ENCODE data around the gene RBPMS2. TPM values are rescaled to one million over a fixed set of nuclear protein-coding genes. Genes with fewer than 3 reads are reported as not detected.

The RBPMS2 gene
- total and polyA plus RNA-seq, 2 of the 4 experiments (the other 2 are of a cell fraction), result 2.8 TPM; not detected in 1

GRCh38 chr15:64767203-64767602 is 8.2 kb downstream of the RBPMS2 start:
- in situ Hi-C loops (cut with MboI; ENCODE audit: low sequenced_read_pairs), result no loop called here
- Histone ChIP-seq H4K20me1 (ENCODE audit: insufficient read depth, low read length) (no peaks in the 10 kb centered on the region), H2BK5ac (ENCODE audit: low read depth, low read length, poor library complexity, severe bottlenecking) (no peak overlapping the region), H3K9me3 (ENCODE audit: control insufficient read depth, insufficient read depth, low read length) (no peaks in the 10 kb centered on the region), H3K4me1 (ENCODE audit: control insufficient read depth, insufficient read depth, low read length) (no peaks in the 10 kb centered on the region), H3K27me3 (ENCODE audit: control insufficient read depth, insufficient read depth, low read length) (no peaks in the 10 kb centered on the region), H2BK120ac (ENCODE audit: low read depth, low read length) (no peak overlapping the region), H2BK20ac (ENCODE audit: low read depth, low read length) (no peak overlapping the region), H4K8ac (ENCODE audit: low read depth in 2 of 2, low read length in 2 of 2) (no peak overlapping the region), H3K14ac (replicated peaks; ENCODE audit: low read depth, low read length) (no peak overlapping the region), H3K79me1 (ENCODE audit: low read depth in 1 of 2, low read length in 2 of 2) (no peaks in the 10 kb centered on the region; a peak in 1 of 4 replicates), H3K4me3 (ENCODE audit: insufficient read depth, low read depth, low read length) (no peak overlapping the region), H3K23ac (ENCODE audit: low read depth, low read length) (no peak overlapping the region), H3K9me1 (ENCODE audit: insufficient read depth, low read length) (peaks cover 3% of the 10 kb centered on the region; the same call in 1 of the 2 replicates), H3K36me3 (ENCODE audit: control insufficient read depth, insufficient read depth, low read length) (no peaks in the 10 kb centered on the region), H3K4me2 (ENCODE audit: low read depth, low read length) (no peak overlapping the region), H4K5ac (ENCODE audit: low read depth, low read length) (no peak overlapping the region), H3K18ac (ENCODE audit: low read depth, low read length) (no peak overlapping the region), H3K27ac (ENCODE audit: insufficient read depth, low read length) (no peak overlapping the region), H2AK9ac (replicated peaks; ENCODE audit: low read depth, low read length, poor library complexity) (no peak overlapping the region), H2BK15ac (ENCODE audit: low read depth, low read length) (no peak overlapping the region), H2AK5ac (ENCODE audit: low read depth, low read length) (no peak overlapping the region; the same call in 1 of the 2 replicates), H3K56ac (ENCODE audit: extremely low read depth, insufficient read depth, low read length) (no peak overlapping the region), H4K91ac (ENCODE audit: insufficient read depth, low read depth, low read length) (no peak overlapping the region), H3K9ac (ENCODE audit: low read depth, low read length) (no peak overlapping the region), H3K4ac (ENCODE audit: low read depth, low read length) (no peak overlapping the region), H2AFZ (replicated peaks; ENCODE audit: low read length, poor library complexity) (peak overlapping the region; percentile 41)
- intact Hi-C loops (cut with micrococcal nuclease), result no loop called here
- ATAC-seq (ENCODE audit: low read depth) (no peak), DNase-seq (no peak)
- ChIA-PET CTCF (interaction anchor here (0.5 kb wide), 1 partner anchor 255 kb away, joined by 10 read pairs; no protein-coding TSS in a partner anchor), POLR2A (ENCODE audit: unreplicated experiment) (no interaction called here)
- dilution Hi-C loops (cut with HindIII; ENCODE audit: low sequenced_read_pairs, unreplicated experiment), result no loop called here
- WGBS, 2 experiments (ENCODE audit: extremely low coverage in 2 of 2, insufficient read length in 1 of 2), result 93% methylated on average over 4 of the region's 7 CpGs; no CpG with 5 or more reads in 1 of the 2 experiments
- no TSS peak for BruUV-seq (replicated peaks)
- TF ChIP-seq NFE2L2 (IDR thresholded peaks at IDR 0.05; ENCODE audit: low read depth, low read length) (no peak), RCOR1 (IDR thresholded peaks at IDR 0.05; ENCODE audit: insufficient replicate concordance, low read length) (no peak), RAD21 (IDR thresholded peaks at IDR 0.05; ENCODE audit: low read length) (no peak), BHLHE40 (IDR thresholded peaks at IDR 0.05; ENCODE audit: low read depth, low read length) (no peak), MXI1 (IDR thresholded peaks at IDR 0.05; ENCODE audit: borderline replicate concordance, low read depth, low read length) (no peak), CEBPB (IDR thresholded peaks at IDR 0.05; ENCODE audit: low read depth, low read length) (no peak), MAZ (IDR thresholded peaks at IDR 0.05; ENCODE audit: borderline replicate concordance, low read depth, low read length) (no peak)

All from IMR-90 (cell line).